Effector CD4-positive, alpha-beta T cell (primary cell): ENCODE results near the gene CCDC127.
"Not testable (repeated sequence)": the region's sequence is repeated elsewhere in the genome, so short reads cannot be mapped to it uniquely, and the experiment has no call there.

Experiments
- DNase-seq: peaks from one replicate; pipeline ENCODE4 v3.0.0-alpha.2; 2020
- total RNA-seq: gene quantifications from one replicate; lab custom pipeline; 2026; lab: John Stamatoyannopoulos, UW

The CCDC127 gene
- 15.2 reads per million, percentile 41 among the genes with 10 or more reads in this experiment for total RNA-seq

- DNase-seq = peak; percentile 97
These were observed at the start of gene CCDC127, which contains the start of gene SDHA for GRCh38 chr5:217494-218456. Gene CCDC127 (minus strand): TSS chr5:218153. CDS start chr5:216849, 1,304 bp downstream. Gene SDHA (plus strand): TSS chr5:218320. CDS start chr5:218356, 36 bp downstream.

GRCh38 chr5:267716-268115, 49.8 kb upstream of the CCDC127 start:
- no peak for DNase-seq

- not testable (repeated sequence) for DNase-seq
These were observed 48.5 kb upstream of the CCDC127 start for GRCh38 chr5:266311-267026.

GRCh38 chr5:264338-264737, 46.4 kb upstream of the CCDC127 start:
- DNase-seq = no peak

- not testable (repeated sequence) for DNase-seq
These were observed 45.5 kb upstream of the CCDC127 start for GRCh38 chr5:263275-263974.

- no peak for DNase-seq
These were observed 39.2 kb upstream of the CCDC127 start for GRCh38 chr5:257148-257547.

- not testable (repeated sequence) for DNase-seq
These were observed 38.4 kb upstream of the CCDC127 start for GRCh38 chr5:256347-256746.

GRCh38 chr5:255116-255515, 37.2 kb upstream of the CCDC127 start:
- not testable (repeated sequence) for DNase-seq

GRCh38 chr5:254322-254721, 36.4 kb upstream of the CCDC127 start:
- DNase-seq = not testable (repeated sequence)

- DNase-seq = no peak
These were observed 34.6 kb upstream of the CCDC127 start for GRCh38 chr5:252546-252945.

GRCh38 chr5:251975-252374, 34.0 kb upstream of the CCDC127 start:
- DNase-seq = not testable (repeated sequence)

- DNase-seq = not testable (repeated sequence)
These were observed 33.6 kb upstream of the CCDC127 start for GRCh38 chr5:251538-251937.

- not testable (repeated sequence) for DNase-seq
These were observed 33.1 kb upstream of the CCDC127 start for GRCh38 chr5:251016-251415.

GRCh38 chr5:250396-250795, 32.4 kb upstream of the CCDC127 start:
- not testable (repeated sequence) for DNase-seq

GRCh38 chr5:245717-246116, 27.8 kb upstream of the CCDC127 start:
- not testable (repeated sequence) for DNase-seq

- DNase-seq = not testable (repeated sequence)
These were observed 25.9 kb upstream of the CCDC127 start for GRCh38 chr5:243683-244367.

GRCh38 chr5:241045-241669, 23.2 kb upstream of the CCDC127 start:
- DNase-seq = not testable (repeated sequence)

GRCh38 chr5:240550-240949, 22.6 kb upstream of the CCDC127 start:
- DNase-seq = not testable (repeated sequence)

GRCh38 chr5:237931-238330, 20.0 kb upstream of the CCDC127 start:
- not testable (repeated sequence) for DNase-seq

GRCh38 chr5:235527-235926, 17.6 kb upstream of the CCDC127 start:
- DNase-seq = not testable (repeated sequence)

- no peak for DNase-seq
These were observed 16.5 kb upstream of the CCDC127 start for GRCh38 chr5:234450-234849.
